Tracheal epithelial cell (primary cell): ENCODE results near the gene HLA-G. TPM values are rescaled to one million over a fixed set of nuclear protein-coding genes. Genes with fewer than 3 reads are reported as not detected.

Experiments used
- total RNA-seq: library from RNA; depleted of rRNA; stranded (reverse); fragments of >200 nt; gene quantifications from 2 replicates; pipeline ENCODE4 v1.2.1, GENCODE V29; 2014

The HLA-G gene
- total RNA-seq: 11.1 and 22.0 TPM in 2 replicates

DNA sequence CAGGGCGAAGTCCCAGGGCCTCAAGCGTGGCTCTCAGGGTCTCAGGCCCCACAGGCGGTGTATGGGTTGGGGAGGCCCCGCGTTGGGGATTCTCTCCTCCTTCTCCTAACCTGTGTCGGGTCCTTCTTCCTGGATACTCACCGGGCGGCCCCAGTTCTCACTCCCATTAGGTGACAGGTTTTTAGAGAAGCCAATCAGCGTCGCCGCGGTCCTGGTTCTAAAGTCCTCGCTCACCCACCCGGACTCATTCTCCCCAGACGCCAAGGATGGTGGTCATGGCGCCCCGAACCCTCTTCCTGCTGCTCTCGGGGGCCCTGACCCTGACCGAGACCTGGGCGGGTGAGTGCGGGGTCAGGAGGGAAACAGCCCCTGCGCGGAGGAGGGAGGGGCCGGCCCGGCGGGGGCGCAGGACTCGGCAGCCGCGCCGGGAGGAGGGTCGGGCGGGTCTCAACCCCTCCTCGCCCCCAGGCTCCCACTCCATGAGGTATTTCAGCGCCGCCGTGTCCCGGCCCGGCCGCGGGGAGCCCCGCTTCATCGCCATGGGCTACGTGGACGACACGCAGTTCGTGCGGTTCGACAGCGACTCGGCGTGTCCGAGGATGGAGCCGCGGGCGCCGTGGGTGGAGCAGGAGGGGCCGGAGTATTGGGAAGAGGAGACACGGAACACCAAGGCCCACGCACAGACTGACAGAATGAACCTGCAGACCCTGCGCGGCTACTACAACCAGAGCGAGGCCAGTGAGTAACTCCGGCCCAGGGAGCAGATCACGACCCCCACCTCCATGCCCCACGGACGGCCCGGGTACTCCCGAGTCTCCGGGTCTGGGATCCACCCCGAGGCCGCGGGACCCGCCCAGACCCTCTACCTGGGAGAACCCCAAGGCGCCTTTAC is at the start of gene HLA-G:
HLA-G (plus strand) TSS at position 247 of the 892 bp plus-strand sequence; CDS start at position 267, 20 bp downstream.

Other genes with a start within 250 kb of the HLA-G start
- 0.24 TPM in 1 of 2 replicates, not detected in the other for gene OR2H2, start 242.7 kb upstream of the HLA-G start, total RNA-seq
- gene GABBR1, start 194.6 kb upstream of the HLA-G start, total RNA-seq: 4.9 and 9.6 TPM in 2 replicates
- not detected in 2 replicates for gene MOG, start 170.7 kb upstream of the HLA-G start, total RNA-seq
- gene ZFP57, start 146.7 kb upstream of the HLA-G start, total RNA-seq: 0.24 and 1.1 TPM in 2 replicates
- 13.4 and 36.6 TPM in 2 replicates for gene HLA-F, start 104.4 kb upstream of the HLA-G start, total RNA-seq
- 447 and 697 TPM in 2 replicates for gene HLA-A, start 114.7 kb downstream of the HLA-G start, total RNA-seq
- gene POLR1H, start 233.4 kb downstream of the HLA-G start, total RNA-seq: 27.2 and 36.7 TPM in 2 replicates
- 16.6 and 17.1 TPM in 2 replicates for gene PPP1R11, start 239.4 kb downstream of the HLA-G start, total RNA-seq
- gene RNF39, start 247.9 kb downstream of the HLA-G start, total RNA-seq: 3.0 and 4.3 TPM in 2 replicates